Measurements from ENCODE around the gene PRSS12.

DNA sequence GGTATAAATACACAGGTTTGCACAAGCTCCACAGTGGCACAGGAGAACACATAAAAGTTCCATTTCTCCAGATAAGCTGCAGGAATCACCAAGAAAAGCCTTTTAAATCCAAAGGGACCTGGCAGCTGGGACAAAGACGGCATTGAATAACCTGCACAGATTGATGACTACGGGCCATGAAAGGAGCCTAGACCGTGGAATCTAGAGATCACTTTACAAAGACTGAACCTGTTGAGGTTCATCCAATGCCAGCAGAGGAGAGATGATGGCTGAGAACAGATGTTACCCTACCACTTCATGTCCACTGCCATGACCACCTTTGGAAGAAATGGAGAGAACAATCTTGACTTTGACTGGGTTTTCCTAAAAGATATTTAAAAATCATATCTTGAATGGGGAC lies 88.7 kb downstream of the PRSS12 start:
- TF ChIP-seq POLR2AphosphoS5 (IDR thresholded peaks at IDR 0.05; ENCODE audit: low read depth, low read length) (no peak), CTCF (IDR thresholded peaks at IDR 0.05) (no peak), TCF7L2 (IDR thresholded peaks at IDR 0.05; ENCODE audit: low read depth, low read length) (no peak), REST (IDR thresholded peaks at IDR 0.05; ENCODE audit: insufficient read depth in 1 of 2, low read depth in 2 of 2, low read length in 1 of 2) (no peak)
